HCT116 (cell line): ENCODE data around the gene FRG1.
"Not testable (repeated sequence)": the region's sequence is repeated elsewhere in the genome, so short reads cannot be mapped to it uniquely, and the experiment has no call there.

Experiments used
- CEBPB ChIP-seq: IDR thresholded peaks from 2 replicates; pipeline ENCODE4 v1.6.1; 2012; ENCODE audit warnings: low read depth
- CTCF ChIP-seq, 3 experiments: fragments of 200-600 bp in 1 of 3; sonication (generic) in 1 of 3; IDR thresholded peaks in 2 of 3; conservative IDR thresholded peaks in 1 of 3; 2 replicates each; pipeline ENCODE4 v1.5.1; 2012 to 2017; ENCODE audit warnings: low read depth in 2 of 3, low read length in 2 of 3, antibody characterized with exemption in 1 of 3, borderline replicate concordance in 1 of 3, control low read depth in 1 of 3, mild to moderate bottlenecking in 1 of 3, mixed read lengths in 1 of 3, mixed run types in 1 of 3, moderate library complexity in 1 of 3; ENCODE audit not compliant: insufficient read depth in 1 of 3
- EZH2 ChIP-seq: fragments of 200-600 bp; sonication (generic); IDR thresholded peaks from 2 replicates; pipeline ENCODE4 v1.6.1; 2017; ENCODE audit warnings: antibody characterized with exemption, mixed run types
- FOSL1 ChIP-seq: IDR thresholded peaks from 2 replicates; pipeline ENCODE4 v1.6.1; 2012; ENCODE audit warnings: low read depth
- JUND ChIP-seq: IDR thresholded peaks from 2 replicates; pipeline ENCODE4 v1.6.1; 2012
- MAX ChIP-seq: IDR thresholded peaks from 2 replicates; pipeline ENCODE4 v1.6.1; 2012
- POLR2A ChIP-seq: IDR thresholded peaks from 2 replicates; pipeline ENCODE4 v1.7.0; 2011; ENCODE audit warnings: borderline replicate concordance; ENCODE audit not compliant: insufficient read depth, insufficient read length; ENCODE audit errors: extremely low read depth
- POLR2AphosphoS5 ChIP-seq: IDR thresholded peaks from 2 replicates; pipeline ENCODE4 v1.6.1; 2011; ENCODE audit warnings: mild to moderate bottlenecking, low read depth, low read length, moderate library complexity
- REST ChIP-seq: IDR thresholded peaks from 2 replicates; pipeline ENCODE4 v1.6.1; 2012; ENCODE audit warnings: low read depth
- SRF ChIP-seq: IDR thresholded peaks from 2 replicates; pipeline ENCODE4 v1.6.1; 2012; ENCODE audit warnings: low read depth
- TCF7L2 ChIP-seq: IDR thresholded peaks from 2 replicates; pipeline ENCODE4 v1.7.0; 2011; ENCODE audit warnings: borderline replicate concordance, inconsistent platforms; ENCODE audit not compliant: insufficient read depth, insufficient read length; ENCODE audit errors: extremely low read depth
- YY1 ChIP-seq: IDR thresholded peaks from 2 replicates; pipeline ENCODE4 v1.6.1; 2011; ENCODE audit warnings: low read length, low read depth, moderate library complexity, mild to moderate bottlenecking; ENCODE audit not compliant: insufficient replicate concordance; ENCODE audit errors: extremely low read depth
- ZNF274 ChIP-seq: fragments of 200-500 bp; sonication (Bioruptor generic); IDR thresholded peaks from 2 replicates; pipeline ENCODE4 v1.6.1; 2014; ENCODE audit warnings: mild to moderate bottlenecking, low read depth, low read length, inconsistent platforms

GRCh38 chr4:189926742-189927141, 13.9 kb upstream of the FRG1 start:
- not testable (repeated sequence) for TF ChIP-seq CTCF (IDR thresholded peaks at IDR 0.05 in 2 of 3, conservative IDR thresholded peaks at IDR 0.05 in 1 of 3; ENCODE audit: borderline replicate concordance in 1 of 3, insufficient read depth in 1 of 3, low read depth in 2 of 3, low read length in 2 of 3); SRF; EZH2; CEBPB; ZNF274; REST; POLR2A; POLR2AphosphoS5; TCF7L2; MAX; FOSL1; YY1; JUND
